Measurements from ENCODE around the gene FRMD4A. TPM values are rescaled to one million over a fixed set of nuclear protein-coding genes. Genes with fewer than 3 reads are reported as not detected.
A peak's percentile ranks its signal among the peaks of the same experiment; 100 is the strongest.

Gene FRMD4A
- total RNA-seq, 1 experiment from 2014 or later = not detected

DNA sequence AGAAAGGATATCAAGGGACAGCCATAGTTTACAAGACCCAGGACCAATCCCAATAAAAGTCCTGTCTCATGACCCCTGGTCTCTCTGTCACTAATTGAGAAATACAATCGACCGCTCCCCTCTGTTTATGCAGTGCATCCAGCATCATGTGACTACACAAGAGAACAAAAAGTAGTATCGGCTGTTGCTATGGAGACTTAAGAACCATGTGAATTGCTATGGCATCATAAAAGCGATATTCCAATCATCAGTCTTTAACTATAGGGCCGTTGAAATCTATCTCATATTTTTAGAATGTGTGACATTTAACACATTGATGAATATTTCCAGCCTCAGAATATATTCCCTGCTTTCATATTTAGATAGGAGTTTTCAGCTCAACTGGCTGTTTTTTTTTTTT, 139.3 kb downstream of the FRMD4A start:
- no peak for DNase-seq (ENCODE audit: low spot score)

DNA sequence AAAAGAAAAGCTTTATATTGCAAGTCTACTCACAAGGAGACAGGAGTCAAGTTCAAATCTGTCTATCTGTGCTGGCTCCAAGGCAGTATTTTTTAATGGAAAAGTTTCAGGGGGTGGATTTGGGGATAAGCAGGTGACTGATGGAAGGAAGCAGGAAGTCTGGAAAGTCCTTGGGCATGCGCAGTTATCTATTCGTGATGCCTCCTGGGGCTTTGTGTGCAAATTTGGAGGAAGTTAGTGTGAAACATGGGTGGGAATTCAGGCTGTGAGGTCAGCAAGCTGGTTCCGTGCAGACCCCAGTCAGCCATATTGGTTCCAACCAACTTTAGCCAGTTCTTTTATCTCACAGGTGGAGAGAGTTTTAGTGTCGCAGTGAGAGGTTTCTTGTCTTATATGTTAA, 140.0 kb downstream of the FRMD4A start:
- no peak for DNase-seq (ENCODE audit: low spot score)

DNA sequence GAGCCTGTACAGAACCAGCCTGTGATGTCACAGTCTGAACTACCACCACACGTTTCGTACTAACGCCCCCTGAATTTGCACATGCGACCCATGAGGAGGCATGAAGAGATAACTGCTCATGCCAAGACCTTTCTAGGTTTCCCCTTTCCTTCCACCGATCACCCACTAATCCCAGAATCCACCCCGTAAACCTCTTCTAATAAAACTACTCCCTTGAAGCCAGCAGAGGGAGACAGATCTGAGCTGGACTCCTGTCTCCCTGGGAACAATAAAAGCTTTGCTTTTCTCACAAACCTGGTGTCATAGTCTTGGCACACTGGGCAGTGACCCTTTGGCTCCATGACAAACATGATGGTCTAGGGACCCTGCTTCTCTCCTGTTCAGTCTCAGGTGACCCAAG, 144.5 kb downstream of the FRMD4A start:
- peak; percentile 24 for DNase-seq (ENCODE audit: low spot score)

DNA sequence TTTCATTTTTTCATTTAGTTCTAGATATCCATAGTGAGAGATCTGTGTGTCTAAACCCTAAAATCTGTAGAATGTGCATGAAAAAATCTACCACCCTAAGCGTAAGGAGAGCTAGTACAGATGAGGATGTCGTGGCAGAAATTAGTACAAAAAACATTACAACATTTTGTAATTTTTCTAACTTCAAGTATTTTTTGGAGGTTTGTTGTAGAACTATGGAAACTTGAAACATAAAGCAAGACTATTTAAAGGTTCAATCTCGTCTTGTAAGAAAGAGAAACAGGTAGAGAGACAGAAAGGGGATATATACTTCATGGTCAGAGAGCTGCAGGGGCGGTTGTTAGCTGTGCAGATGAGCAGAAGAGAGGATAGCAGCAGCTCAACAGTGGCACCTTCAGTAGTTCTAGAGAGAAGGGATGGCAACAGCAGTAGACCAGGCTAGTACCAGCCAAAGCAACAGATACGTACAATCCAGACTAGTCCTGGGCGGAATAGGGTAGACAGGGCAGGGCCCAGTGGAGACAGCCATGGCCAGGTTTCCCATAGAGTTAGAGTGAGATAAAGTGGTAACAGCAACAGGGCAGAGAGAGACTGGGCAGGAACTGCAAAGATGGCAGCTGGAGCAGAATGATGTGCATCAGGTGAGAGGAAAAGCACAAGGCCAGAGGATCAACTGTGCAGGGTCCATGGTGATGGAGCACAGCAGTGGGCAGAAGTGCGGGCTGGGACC, 145.2 kb downstream of the FRMD4A start:
- DNase-seq (ENCODE audit: low spot score) = peak; percentile 70

DNA sequence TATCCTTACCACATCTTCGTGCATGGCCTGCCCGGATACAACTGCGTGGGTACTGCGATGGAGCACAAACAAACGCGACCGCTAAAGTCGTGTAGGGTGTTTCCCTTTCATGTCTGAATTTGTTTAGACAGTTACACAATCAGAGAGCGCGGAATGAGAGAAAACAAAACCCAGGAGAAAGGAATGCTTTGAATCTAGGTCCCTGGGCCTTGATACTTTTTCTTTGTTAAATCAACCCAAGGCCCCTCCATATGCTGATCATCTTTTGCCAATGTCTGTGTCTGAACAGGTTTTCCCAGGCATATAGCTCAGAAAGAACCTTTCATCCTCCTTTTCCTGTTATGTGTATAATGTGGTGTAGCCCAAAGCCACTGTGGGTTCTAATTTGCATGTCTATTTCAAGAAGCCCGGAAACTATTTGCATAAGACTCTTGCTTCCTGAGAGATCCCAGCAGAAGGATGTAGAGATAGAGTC, 145.8 kb downstream of the FRMD4A start:
- no peak for DNase-seq (ENCODE audit: low spot score)

DNA sequence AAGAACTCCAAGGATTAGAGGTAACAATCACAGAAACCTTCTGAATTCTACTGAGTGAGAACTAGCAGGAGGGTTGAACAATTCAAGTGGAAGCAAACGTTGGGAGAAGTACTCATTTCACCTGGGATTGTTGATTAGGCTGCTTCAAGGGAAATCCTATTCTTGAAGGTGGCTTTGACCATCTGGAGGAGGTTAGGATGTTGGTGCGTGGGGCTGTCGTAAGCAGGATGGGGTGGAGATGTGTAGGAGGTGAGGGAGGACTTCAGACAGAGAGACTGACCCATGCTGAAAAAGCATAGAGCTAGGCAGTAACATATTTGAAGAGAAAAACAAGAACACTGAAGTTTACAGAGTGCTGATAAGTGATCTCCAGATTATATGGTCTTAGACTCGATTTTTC, 147.9 kb downstream of the FRMD4A start:
- DNase-seq (ENCODE audit: low spot score) = no peak

DNA sequence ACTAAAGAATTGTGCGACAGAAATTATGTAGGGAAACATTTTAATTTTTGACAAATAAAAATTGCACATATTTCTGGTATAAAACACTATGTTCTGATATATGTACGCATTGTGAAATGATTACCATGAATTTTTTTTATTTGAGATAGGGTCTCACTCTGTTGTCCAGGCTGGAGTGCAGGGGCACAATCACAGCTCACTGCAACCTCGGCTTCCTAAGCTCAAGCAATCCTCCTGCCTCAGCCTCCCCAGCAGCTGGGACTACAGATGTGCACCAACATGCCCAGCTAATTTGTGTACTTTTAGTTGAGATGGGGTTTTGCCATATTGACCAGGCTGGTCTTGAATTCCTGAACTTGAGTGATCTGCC, 149.2 kb downstream of the FRMD4A start:
- no peak for DNase-seq (ENCODE audit: low spot score)

DNA sequence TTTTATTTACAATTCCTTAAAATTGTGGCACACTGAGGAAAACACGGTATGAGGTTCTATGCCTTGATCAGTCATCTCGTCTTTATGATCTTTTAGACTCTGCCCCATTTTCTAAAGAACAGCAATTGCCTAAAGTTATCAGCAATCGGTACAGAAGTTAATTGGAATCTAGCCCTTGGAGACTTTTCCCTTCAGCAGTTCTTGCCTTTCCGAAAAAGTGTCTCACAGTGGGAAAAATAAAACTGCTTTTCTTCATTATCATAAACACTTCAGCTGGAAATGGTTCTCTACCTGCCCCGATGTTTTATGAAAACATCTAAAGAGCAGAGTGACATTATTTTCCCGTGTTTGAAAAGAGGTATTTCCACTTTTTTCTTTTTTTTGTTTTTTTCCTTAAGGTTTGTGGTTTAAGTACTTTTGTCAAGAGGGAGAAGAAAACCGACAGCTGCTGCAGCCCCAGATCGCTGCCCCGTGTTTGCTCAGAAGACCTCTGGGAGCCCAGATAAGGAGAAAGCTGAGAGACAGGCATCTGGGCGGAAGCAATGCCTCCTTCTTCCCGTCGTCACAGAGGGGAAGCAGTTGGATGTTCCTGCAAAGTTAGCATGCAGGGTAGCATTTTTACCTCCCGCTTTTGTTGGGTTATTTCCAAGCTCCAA, 149.7 kb downstream of the FRMD4A start:
- DNase-seq (ENCODE audit: low spot score) = no peak

DNA sequence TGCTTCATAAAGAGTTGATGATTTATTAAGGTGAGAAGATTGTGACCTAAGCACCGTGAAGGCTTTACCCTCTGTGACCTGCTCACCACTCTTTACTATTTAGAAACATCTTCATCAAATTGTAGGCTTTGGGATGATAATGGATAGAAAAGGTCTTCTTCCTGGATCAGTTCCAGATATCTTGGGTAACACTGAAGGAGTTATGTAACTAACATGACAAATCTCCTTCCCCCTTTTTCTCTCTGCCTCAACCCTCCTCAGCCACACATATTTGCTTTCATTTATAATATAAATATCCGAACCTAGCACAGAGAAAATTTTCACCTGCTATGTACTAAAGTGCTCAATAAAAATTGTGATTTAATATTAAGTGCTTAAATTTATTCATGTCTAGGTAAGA, 151.5 kb downstream of the FRMD4A start:
- DNase-seq (ENCODE audit: low spot score) = no peak

DNA sequence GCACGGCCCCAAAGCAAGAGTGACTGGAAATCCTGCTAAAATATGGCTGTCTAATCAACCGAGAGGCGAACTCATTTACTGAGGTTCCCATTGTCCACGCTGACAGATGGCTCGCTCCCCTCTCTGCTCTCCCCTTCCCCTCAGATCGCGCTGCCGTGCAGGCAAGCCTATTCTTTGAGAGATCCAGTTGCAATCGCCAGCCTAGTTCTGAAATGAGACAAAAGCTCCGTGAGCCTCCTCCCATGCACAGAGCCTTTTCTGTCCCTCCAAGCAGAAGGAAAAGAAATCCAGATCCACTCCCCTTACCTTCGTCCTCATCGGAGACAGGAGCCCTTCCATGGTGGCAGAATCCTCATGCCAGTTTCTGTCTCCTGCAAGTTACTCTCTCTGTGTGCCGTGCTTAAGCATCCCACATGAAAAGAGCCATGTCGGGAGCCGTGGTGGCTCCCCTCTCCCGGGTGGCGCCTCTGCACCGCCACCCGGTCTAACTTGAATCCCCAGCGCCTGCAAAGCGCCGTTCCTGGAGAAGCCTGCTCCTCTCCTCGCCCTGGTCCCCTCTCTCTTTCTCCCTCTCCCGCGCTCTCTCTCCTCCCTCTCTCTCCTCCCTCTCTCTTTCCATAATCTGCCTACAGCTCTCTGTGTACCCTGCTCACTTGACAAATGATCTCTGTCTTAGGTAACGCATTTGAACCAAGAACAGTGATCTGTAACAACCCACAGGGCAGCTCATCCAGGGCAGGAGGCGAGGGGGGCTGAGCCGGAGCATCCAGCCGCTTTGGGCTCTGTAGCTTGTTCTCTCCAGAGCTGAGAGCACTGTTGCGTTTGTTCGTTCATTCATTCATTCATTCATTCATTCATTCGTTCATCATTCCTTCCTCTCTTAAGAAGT, 156.8 kb downstream of the FRMD4A start:
- DNase-seq (ENCODE audit: low spot score) = no peak

DNA sequence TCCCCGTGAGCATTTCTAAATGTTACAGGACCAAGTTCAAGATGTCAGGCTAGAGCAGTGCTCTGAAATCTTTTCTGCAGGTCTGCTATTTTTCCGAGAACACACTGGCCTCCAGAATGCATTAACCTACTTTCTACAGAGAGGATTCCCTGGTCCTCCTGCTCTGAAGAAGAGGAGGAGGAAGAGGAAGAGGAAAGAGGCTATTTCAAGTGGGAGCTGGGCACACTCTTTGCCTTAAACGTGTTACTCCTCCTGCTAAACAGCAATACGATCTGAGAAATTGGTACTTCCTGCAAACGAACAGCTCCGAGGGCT, 157.4 kb downstream of the FRMD4A start:
- no peak for DNase-seq (ENCODE audit: low spot score)

DNA sequence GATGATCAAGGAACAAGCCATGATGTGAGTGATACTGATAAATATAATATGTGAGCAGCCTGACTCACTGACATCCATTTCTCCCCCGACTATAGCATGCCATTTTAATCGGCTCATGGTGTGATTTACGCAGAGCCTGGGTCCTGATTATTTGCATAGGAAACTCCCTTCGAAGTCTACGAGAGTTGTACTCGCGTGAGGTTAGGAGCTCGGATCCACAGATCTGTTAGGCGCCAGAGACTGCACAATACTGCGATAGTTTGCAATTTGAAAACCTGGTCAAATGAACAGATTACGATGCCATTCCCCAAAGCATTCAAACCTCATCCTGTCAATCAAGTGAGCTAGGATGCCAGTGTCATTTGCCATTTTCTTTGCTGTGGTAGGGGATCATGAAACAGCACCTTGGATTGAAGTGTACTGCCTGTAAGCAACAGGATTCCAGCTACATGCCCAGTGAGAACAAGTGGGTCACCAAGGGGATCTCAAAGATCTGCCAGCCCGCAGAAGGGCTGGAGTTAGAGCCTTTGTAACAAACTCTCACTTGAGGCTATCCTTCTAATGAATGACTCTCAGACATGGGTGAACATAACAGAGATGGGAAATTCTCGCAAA, 158.3 kb downstream of the FRMD4A start:
- DNase-seq (ENCODE audit: low spot score) = no peak

DNA sequence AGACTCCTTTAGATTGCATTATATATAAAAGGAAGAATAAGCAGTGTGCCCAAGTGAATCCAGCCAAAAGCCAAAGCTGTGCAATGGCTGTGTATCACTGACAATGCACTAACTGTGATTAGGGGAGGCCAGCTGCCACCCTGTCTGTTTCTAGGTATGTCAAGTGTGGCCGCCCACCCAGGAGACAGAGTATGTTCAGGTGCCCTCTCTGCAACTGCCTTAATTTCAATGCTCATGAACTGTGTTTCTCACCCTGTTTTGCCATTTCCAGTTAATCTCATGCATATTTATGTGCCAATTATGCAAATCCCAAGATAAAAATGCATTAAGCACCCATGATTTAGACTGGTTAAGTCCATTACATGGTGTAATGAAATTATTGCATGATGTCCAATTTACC, 159.4 kb downstream of the FRMD4A start:
- DNase-seq (ENCODE audit: low spot score) = no peak

DNA sequence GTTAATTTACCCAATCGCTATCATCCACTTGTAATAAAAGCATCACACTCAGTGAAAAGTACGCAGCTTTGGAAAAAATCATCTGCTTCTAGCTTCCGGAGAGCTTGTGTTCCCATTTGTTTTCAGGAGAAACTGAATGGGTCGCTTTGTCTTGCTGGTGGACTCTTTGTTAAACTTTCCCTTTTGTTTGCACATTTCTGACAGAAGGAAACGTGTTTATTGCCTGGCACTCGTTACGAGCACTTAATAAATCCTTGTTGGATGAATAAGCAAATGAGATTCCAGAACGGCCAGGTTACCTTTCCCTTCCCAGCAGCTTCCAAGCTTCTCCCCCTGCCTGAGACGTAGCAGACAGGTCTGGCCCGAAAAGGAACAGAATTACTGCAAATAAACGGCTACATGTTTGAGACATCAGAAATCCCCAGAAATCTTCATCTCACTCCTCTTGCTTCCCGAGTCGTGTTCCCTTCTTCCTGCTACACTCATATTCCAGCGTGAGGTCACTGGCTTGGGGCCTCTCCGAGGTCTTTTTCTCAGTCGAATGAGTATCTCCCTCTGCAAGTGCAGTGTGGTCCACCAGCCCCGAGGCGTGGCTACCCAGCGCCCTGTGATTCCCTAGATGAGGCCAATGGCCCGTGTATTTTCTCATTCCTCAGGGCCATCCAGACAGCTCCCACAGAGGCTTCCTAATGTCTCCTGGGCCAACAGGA, 167.2 kb downstream of the FRMD4A start:
- DNase-seq (ENCODE audit: low spot score) = no peak

DNA sequence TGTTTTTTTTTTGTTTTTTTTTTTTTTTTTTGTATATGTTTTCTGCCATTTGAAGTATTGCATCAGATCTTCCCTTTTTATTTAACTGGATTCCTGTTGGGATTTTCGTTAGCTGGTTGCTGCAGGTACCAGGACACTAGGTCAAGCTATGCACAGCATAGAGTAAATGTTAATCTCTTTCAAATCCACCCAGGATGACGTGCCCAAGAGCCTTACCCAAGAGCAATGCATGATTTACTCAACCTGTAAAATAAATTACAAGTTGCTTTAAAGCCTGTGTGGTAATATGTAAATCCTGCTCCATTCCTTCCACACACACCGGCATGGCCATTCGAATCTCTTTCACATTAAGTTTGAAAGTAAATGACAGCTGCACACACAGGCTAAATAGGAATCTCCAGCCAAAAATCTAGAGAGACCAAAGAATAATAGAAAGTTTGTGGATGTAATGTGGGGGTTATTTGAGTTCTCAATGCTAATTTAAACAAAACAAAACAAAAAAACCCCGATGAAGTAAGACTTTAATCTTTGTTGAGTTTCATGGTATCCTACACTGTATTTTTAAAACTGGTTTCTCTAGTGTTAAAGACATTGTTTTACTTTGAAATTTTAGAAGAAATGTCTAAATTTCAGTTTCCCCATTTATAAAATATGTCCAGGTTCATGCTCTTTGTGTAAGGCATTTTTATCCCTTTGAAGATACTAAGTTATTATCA, 167.9 kb downstream of the FRMD4A start:
- no peak for DNase-seq (ENCODE audit: low spot score)

DNA sequence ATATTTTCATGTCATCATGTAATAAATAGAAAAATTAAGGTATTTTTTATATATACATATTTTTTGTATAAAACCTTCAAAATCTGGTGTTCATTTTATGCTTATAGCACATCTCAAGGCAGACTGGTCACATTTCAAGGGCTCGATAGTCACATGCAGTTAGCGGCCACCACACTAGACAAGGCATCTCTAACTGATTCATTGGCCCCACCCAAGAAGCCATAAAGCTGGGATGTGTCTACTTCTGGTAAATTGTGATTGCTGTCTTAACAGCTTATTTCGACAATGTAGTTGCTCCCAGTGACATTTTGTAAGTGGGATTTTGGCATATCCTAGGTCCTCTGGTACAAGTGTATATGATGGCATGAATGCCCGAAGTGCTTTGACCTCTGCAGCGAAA, 168.7 kb downstream of the FRMD4A start:
- DNase-seq (ENCODE audit: low spot score) = no peak

DNA sequence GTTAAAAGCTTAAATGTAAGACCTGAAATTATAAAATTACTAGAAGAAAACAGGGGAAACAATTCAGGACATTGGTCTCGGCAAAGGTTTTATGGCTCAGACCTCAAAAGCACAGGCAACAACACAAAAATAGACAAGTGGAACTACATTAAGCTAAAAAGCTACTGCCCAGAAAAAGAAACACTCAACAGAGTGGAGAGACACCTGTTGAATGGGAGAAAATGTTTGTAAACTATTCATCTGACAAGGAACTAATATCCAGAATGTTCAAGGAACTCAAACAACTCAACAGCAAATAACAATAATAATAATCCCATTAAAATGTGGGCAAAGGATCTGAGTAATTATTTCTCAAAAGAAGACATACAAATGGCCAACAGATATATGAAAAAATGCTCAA, 170.4 kb downstream of the FRMD4A start:
- DNase-seq (ENCODE audit: low spot score) = no peak

DNA sequence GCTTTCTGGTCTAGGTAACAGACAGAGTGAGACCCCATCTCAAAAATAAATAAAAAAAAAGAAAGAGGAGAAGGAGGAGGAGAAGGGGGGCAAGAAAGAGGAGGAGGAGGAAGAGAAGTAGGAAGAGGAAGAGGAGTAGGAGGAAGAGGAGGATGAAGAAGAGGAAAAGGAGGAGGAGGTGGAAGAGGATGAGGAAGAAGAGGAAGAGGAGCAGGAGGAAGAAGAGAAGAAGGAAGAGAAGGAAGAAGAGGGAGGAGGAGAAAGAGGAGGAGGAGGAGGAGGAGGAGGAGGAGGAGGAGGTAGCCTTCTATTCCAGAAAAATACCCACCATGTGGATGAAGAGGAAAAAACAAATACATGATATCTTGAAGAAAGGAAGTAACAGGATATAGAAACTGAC, 172.1 kb downstream of the FRMD4A start:
- no peak for DNase-seq (ENCODE audit: low spot score)

DNA sequence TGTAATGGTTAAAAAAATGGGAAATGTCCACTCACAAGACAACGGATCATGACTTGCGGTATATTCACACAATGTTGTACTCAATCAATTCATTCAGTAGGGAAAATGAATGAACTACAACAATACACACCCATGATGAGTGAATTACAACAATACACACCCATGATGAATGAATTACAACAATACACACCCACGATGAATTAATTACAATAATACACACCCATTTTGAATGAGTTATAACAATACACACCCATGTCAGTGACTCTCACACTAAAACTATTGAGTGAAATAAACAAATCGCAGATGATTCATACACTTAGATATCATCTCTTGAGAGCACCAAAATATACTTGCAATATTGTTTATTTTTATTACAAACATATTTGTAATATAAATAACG, 174.6 kb downstream of the FRMD4A start:
- DNase-seq (ENCODE audit: low spot score) = no peak

DNA sequence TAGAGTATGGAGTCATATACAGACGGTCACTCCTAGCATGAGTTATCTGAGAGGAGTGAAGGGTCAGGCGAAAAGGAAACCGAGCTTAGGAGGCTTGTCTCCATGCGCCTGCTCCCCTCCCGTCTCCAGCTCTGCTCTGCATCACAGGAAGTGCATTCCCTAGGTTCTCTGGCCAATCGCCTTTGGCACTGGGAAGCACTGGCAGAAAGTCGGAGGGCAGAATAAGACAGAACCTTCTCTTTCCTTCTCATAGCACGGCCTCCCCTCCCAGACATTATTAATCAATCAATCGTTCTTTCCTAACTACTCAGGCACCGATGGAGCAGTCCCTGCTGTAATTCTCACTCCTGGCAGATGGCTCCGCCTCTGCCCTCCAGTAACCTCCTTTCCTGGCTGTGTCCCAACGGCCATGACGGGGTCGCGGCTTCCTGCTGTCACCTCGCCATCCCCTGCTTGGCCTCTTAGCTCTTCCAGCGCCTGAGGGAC, 177.1 kb downstream of the FRMD4A start:
- DNase-seq (ENCODE audit: low spot score) = no peak

DNA sequence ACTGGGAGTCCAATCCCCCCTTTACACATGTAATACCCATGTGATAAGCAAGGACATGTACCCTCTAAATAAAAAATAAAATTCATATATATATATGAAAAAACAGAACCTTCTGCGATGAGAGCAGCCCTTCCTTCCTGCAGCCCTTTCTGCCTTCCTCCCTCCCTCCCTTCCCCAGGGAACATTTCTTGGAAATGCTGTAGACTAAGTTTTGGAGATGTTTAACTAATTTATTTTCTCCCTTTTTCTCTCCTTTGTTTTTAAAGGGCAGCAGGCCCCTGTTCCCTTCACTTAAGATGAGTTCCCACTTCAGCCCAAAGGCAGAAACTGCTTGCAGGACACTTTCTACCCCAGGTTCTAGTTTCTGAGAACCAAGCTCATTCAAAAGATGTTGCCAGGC, 179.2 kb downstream of the FRMD4A start:
- no peak for DNase-seq (ENCODE audit: low spot score)

Data from HT-29 (cell line).